GM21786 (cell line): ENCODE results near the gene NFAM1.

ENCODE experiments used
- ATAC-seq: cut with Tn5 transposase; IDR thresholded peaks from one replicate; pipeline ENCODE4 v1.9.1; 2021; ENCODE audit not compliant: unreplicated experiment

The NFAM1 gene, protein sequence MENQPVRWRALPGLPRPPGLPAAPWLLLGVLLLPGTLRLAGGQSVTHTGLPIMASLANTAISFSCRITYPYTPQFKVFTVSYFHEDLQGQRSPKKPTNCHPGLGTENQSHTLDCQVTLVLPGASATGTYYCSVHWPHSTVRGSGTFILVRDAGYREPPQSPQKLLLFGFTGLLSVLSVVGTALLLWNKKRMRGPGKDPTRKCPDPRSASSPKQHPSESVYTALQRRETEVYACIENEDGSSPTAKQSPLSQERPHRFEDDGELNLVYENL

DNA sequence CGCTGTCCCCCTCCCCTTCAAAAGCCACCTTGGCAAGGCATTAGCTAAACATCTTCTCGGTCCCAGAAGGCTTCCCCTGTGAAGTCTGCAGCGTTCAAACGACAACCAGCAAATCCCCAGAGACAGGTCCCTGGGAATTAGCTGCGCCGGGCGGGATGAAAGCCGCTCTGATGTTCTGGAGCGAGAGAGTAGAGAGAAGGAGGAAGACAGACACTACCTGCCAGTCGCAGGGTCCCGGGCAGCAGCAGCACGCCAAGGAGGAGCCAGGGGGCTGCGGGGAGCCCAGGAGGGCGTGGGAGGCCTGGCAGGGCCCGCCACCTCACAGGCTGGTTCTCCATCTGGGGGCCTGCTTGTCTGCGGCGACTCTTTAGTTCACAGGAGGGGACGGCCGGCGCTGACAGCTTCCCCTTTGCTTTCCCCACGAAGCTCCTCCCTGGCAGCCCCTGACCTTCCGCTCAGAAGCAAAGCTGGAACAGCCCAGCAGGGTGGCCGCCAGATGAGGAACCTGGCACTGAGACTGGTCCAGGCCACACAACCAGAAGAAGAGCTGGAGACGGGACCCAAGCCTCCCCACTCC, at the start of gene NFAM1:
NFAM1 (minus strand) TSS at position 384 of the 577 bp plus-strand sequence; CDS start at position 338, 46 bp downstream.
- no peak for ATAC-seq

DNA sequence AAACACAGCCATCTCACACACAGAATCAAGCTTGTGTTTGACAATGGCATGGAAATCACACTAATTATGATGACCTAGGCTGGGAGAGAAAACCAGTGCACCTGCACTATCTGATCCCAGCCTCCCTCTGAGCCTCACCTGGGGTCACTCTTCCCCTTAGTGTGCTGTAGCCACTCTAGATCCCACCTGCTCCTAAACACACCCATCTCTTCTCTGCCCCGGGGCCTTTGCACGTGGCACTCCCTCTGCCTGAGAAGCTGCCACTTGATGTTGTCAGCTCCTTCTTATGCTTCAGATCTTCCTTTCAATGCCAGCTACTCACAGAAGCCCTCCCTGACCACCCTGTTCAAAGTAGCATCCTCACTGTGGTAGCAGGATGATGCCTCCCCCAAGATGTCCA, 42.9 kb upstream of the NFAM1 start:
- ATAC-seq = no peak

DNA sequence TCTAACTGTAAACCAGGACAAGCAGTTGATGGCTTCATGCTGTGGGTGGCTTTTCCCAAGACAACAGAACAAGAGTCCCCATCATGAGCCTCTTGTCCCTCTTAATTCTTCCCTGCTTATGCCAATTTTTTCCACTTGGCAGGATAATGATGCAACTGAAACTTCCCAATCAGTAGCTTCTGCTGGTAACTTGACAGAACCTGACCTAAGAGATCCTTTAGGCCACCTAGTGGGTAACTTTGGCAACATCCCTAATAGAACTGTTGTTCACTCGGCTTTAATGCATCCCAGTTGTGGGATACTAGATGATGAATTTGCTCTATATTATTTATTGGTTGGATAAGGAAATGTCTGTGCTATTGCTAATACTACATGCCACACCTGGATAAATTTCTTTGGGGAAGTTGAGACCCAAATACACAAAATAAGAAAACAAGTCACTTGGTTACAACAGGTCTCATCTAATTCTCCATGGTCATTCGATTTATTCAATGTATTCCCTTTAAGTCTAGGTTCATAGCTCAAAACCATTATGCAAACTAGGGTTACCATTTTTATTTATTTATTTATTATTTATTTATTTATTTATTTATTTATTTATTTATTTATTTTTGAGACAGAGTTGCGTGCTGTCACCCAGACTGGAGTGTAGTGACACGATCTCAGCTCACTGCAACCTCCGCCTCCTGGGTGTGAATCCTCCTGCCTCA, 41.4 kb upstream of the NFAM1 start:
- no peak for ATAC-seq

GRCh38 chr22:42472671-42473070, 40.5 kb upstream of the NFAM1 start:
- ATAC-seq = no peak

GRCh38 chr22:42471441-42471840, 39.2 kb upstream of the NFAM1 start:
- ATAC-seq = no peak

- no peak for ATAC-seq
Measured at GRCh38 chr22:42470366-42471082, 38.3 kb upstream of the NFAM1 start.

GRCh38 chr22:42468841-42469240, 36.6 kb upstream of the NFAM1 start:
- no peak for ATAC-seq

GRCh38 chr22:42462016-42462415, 29.8 kb upstream of the NFAM1 start:
- no peak for ATAC-seq

DNA sequence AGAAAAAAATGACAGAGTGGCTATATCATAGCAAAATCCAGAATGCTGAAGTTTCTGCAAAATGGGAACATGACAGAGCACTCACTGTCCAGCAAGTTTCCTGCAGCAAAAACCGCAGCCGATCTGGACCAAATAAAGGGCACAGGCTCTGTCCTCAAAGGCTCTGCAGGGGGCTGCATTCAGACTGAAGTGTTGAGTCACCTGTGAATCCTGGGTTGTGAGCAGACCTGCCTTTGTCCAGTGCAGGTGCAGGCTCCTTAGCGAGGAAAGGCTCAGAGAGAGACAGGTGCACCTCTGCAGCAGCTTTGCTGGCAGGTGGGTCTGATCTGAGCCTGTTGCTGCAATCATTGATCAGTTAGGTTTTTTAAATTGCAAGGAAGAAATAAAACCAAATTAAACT, 29.3 kb upstream of the NFAM1 start:
- no peak for ATAC-seq

- ATAC-seq = no peak
Measured at GRCh38 chr22:42459287-42460063, 27.3 kb upstream of the NFAM1 start.

DNA sequence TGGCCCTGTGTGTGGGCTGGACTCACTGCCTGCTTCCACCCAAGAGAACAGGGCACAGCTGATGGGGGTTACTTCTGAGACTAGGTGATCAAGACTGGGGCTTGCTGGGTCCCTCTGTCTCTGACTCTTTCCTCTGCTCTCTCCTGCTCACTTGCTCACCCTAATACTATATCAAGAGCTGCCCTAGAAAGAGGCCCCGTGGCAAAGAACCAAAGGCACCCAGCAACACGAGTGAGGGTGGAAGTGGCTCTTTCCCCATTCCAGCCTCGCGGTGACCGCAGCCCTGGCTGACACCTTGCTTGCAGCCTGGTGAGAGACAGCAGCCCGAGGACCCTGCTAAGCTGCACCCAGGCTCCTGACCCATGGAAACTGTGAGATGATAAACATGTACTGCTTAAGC, 20.7 kb upstream of the NFAM1 start:
- no peak for ATAC-seq

- ATAC-seq = no peak
Measured at GRCh38 chr22:42452456-42452855, 20.3 kb upstream of the NFAM1 start.

GRCh38 chr22:42451499-42452145, 19.4 kb upstream of the NFAM1 start:
- no peak for ATAC-seq

- ATAC-seq = no peak
Measured at GRCh38 chr22:42450862-42451261, 18.7 kb upstream of the NFAM1 start.

DNA sequence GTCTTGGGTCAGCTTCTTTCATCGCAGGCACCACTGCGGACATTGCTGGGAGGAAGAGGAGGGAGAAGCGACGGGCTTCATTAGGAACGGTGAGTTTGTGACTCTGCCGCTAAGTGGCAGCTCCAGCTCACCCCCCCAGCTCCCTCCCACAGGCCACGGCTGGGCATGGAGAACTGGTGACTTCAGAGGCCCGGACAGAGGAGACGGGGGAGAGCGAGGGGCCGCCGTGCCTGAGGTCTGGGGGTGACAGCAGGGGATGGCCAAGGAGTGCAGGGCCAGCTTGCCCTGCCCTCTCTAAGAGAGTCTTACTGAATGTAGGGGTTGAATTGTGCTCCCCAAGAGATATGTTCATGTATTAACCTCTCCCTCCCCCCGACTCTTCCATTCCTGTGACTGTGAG, 13.9 kb upstream of the NFAM1 start:
- no peak for ATAC-seq

DNA sequence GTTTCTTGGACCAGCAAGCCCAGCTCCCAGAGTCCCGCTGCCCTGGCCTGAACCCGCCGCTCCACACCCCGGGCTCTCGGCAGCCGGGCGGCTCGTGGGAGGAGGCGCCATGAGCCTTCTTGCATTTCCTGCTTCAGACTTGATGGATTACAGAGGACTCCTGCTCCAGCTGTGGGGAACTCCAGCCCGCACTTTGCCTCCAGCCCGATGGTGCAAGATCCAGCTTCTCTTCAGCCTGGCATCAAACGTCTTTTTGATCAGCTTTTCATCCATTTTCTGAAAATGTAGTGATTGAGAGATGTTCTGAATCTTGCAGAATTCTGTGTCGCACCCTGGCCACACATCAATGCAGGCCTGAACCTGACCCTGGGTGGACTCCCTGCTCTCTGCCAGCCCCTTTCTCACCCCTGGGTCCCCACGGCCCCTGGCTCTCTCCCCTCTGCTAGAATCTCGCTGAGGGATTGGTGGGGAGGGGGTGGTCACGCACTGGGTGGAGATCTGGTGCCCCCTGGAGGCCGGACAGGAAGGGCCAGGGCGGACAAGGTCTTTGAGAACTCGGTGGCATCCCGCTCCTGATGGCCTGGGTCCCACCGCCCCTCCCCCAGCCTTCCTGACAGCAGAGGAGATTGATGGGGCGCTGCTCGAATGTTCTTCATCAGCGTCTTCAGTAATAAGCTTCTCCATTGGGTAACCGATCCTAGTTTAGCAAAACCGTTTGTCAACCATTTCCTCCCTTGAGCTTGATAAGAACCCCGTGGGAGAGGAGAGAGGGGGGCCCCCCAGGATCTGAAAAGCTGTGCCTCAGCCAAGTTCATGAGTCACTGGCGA, 12.1 kb upstream of the NFAM1 start:
- no peak for ATAC-seq

- no peak for ATAC-seq
Measured at GRCh38 chr22:42443240-42444076, 11.3 kb upstream of the NFAM1 start.

- ATAC-seq = no peak
Measured at GRCh38 chr22:42442748-42443147, 10.5 kb upstream of the NFAM1 start.

DNA sequence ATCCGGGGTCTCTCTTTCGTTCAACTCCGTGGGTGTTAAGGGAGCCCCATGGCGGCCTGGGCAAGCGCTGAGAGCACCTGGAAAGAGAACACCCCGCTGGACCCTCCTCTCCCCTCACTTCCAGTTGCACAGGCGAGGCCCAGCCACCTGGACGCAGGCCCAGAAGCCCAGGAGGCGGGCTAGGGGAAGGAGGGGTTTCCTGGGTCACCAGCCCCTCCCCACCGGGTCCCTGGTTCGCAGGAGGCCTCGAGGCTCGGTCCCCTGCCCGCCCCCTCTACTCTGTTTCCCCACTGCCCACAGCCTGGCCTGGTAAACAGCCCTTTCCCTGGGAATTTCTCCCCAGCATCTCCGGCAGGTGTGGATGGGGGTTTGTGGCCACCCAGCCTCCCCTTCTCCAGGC, 8.5 kb upstream of the NFAM1 start:
- no peak for ATAC-seq
